ENCODE data around the gene WDR20.

WDR20 gene

GRCh38 chr14:102196039-102196901 is 56.6 kb downstream of the WDR20 start:
- DNase-seq (ENCODE audit: low read depth in 3 of 3, low spot score in 1 of 3): no peak

GRCh38 chr14:102196902-102197230 is 57.2 kb downstream of the WDR20 start:
- DNase-seq (ENCODE audit: low read depth in 3 of 3, low spot score in 1 of 3): no peak

GRCh38 chr14:102197317-102197853 is 57.7 kb downstream of the WDR20 start:
- no peak for DNase-seq (ENCODE audit: low read depth in 3 of 3, low spot score in 1 of 3)

DNA sequence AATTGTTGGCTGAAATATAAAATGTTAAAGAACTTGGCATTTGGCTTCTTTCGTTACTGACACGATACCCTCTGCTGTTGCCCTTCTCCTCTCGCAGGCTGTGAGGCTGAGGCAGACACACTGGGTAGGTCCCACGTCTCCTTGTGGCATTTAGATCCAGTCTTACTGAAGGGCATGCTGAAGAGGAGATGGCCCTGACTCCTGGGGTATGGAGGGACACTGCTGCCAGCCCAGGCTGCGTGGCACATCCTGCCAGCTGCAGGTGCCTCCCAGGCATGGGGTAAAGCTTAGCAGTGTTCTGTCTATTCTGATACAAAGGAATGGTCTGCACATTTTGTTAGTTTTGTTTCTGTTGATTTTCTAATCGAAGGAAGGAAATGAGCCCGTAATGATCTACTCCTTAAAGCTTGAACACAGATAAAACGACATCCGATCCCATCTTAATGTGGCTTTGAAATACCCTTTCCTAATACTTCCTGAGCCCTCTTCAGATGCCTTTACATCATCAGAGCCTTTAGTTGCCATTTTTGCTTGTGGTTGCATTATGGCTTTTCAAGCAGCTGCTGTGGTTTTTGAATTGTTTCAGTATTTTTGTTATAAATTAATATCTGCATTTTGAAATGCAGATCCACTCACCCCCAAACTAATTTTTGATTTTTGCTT is 61.1 kb downstream of the WDR20 start:
- no peak for DNase-seq (ENCODE audit: low read depth in 3 of 3, low spot score in 1 of 3)

GRCh38 chr14:102201353-102201738 is 61.6 kb downstream of the WDR20 start:
- DNase-seq (ENCODE audit: low read depth in 3 of 3, low spot score in 1 of 3): no peak

DNA sequence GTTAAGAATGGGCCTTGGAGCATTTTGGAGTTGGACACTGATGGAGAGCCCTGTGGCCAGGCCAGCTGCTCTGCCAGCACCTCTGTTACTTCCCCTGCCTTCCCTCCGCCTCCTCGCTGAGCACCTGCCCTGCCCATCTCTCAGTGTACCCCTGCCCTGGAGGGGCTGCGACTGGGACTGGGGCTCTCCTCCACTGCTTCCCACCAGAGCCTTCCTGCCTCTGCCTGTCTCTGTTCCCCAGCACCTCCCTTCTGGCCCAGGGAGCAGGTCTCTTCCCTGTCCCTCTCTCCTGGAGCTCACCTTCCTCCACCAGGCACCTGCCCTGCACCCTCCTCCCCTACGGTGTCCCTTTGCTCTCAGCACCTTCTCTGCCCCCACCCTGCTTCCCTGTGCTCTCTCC is 62.1 kb downstream of the WDR20 start:
- DNase-seq (ENCODE audit: low read depth in 3 of 3, low spot score in 1 of 3): no peak

DNA sequence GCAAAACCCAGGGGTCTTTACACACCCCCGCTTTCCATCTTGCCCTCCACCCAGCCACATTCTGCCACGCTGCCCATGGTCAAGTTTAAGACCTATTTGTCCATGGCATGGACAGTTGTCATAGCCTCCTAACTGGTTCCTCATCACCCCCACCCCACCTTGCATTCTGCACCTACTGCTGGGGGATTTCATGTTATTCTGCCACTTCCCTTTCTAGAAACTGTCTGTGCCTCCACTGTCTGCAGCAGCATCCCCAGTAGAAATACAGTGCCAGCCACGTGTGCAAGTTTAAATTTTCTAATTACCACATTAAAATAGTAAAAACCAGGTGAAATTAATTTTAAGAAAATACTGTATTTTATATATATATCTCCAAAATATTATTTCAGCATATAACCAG is 63.2 kb downstream of the WDR20 start:
- no peak for DNase-seq (ENCODE audit: low read depth in 3 of 3, low spot score in 1 of 3)

GRCh38 chr14:102203382-102203781 is 63.7 kb downstream of the WDR20 start:
- no peak for DNase-seq (ENCODE audit: low read depth in 3 of 3, low spot score in 1 of 3)

- DNase-seq (ENCODE audit: low read depth in 3 of 3, low spot score in 1 of 3): no peak
These were observed 65.9 kb downstream of the WDR20 start for GRCh38 chr14:102205560-102205959.

- no peak for DNase-seq (ENCODE audit: low read depth in 3 of 3, low spot score in 1 of 3)
These were observed 67.2 kb downstream of the WDR20 start for GRCh38 chr14:102206918-102207317.

GRCh38 chr14:102207831-102208365 is 68.2 kb downstream of the WDR20 start:
- DNase-seq (ENCODE audit: low read depth in 3 of 3, low spot score in 1 of 3): no peak

DNA sequence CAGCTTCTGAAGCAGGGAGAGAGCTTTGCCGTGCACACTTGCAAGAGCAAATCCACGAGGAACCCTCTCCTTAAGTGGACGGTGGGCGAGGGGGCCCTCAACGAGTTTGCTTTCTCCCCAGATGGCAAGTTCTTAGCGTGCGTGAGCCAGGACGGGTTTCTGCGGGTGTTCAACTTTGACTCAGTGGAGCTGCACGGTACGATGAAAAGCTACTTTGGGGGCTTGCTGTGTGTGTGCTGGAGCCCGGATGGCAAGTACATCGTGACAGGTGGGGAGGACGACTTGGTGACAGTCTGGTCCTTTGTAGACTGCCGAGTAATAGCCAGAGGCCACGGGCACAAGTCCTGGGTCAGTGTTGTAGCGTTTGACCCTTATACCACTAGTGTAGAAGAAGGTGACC is 69.0 kb downstream of the WDR20 start:
- DNase-seq (ENCODE audit: low read depth in 3 of 3, low spot score in 1 of 3): no peak

DNA sequence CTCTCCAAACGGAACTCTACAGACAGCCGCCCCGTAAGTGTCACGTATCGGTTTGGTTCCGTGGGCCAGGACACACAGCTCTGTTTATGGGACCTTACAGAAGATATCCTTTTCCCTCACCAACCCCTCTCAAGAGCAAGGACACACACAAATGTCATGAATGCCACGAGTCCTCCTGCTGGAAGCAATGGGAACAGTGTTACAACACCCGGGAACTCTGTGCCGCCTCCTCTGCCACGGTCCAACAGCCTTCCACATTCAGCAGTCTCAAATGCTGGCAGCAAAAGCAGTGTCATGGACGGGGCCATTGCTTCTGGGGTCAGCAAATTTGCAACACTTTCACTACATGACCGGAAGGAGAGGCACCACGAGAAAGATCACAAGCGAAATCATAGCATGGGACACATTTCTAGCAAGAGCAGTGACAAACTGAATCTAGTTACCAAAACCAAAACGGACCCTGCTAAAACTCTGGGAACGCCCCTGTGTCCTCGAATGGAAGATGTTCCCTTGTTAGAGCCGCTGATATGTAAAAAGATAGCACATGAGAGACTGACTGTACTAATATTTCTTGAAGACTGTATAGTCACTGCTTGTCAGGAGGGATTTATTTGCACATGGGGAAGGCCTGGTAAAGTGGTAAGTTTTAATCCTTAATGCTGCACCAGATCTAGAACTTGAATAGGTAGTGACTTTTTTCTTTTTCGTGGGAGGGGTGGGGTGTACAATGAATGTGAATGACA is 69.7 kb downstream of the WDR20 start:
- DNase-seq (ENCODE audit: low read depth in 3 of 3, low spot score in 1 of 3): no peak

GRCh38 chr14:102210421-102211042 is 70.8 kb downstream of the WDR20 start:
- no peak for DNase-seq (ENCODE audit: low read depth in 3 of 3, low spot score in 1 of 3)

- DNase-seq (ENCODE audit: low read depth in 3 of 3, low spot score in 1 of 3): no peak
These were observed 71.5 kb downstream of the WDR20 start for GRCh38 chr14:102211240-102211639.

DNA sequence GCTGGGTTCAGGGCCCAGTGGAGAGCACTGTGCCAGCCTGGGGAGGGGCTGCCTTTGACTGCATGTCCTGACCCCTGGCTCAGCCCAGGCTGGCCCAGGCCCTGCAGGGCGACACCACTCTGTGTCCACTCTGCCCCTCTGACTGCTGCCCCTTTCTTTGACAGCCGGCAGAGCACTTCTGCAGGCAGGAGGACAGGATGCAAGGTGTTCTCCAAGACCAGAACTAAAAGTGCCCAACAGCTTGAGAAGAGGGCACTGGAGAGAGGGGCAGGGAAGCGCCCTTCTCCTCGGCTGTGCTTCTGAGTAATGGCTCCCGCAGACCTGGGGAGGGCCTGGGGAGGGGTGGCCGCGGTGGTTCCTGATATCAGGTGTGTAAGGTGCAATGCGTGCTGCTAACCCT is 72.7 kb downstream of the WDR20 start:
- DNase-seq (ENCODE audit: low read depth in 3 of 3, low spot score in 1 of 3): no peak

DNA sequence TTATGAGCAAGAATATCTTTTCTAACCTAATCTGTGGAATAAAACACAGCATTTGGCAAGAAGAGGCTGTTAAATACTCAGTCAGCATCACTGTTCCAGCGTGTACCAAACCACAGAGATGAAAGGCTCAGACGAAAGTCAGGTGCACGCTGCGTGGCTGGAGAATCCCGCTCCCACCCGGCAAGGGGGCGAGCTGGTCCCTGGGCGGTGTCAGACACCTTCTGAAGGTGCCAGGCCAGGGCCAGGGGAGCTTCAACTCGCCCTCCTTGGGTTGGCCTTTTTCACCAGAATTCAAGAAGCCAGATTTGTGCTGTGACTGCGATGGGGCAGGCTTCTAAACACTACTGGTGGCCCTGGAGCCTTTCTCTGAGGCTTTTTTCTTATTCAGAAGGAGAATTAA is 73.1 kb downstream of the WDR20 start:
- DNase-seq (ENCODE audit: low read depth in 3 of 3, low spot score in 1 of 3): no peak

GRCh38 chr14:102213470-102213869 is 73.8 kb downstream of the WDR20 start:
- DNase-seq (ENCODE audit: low read depth in 3 of 3, low spot score in 1 of 3): no peak

DNA sequence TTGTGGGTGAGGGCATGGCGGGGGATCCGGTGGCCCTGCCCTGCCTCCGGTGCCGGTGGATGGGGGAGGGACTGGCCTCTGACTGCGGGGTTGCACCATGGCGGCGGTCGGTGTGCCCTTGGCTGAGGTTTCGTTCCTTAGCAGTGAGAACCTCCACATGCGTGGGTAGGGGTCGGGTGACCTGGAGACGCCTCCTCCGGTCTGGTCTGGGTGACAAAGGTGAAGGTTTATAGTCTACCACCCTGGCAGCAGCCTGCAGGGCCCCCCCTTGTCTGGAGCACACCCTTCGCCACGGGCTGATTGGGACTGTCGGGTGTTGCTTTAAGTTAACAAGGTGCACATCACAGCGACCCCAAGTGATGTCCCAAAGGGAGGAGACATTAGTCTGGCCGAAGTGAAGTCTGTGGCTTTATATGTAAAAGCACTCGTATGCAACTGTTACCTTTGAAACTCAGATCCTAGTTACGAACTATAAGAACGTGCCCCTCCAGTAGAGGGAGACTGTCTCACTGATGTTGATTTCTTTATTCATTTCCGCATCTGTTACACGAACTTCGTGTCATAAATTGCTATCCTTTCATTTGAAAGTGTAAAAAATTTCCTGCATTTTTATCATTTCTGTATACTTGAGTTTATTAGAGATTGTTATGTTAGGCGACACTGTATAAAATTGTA is 74.4 kb downstream of the WDR20 start:
- no peak for DNase-seq (ENCODE audit: low read depth in 3 of 3, low spot score in 1 of 3)

- no peak for DNase-seq (ENCODE audit: low read depth in 3 of 3, low spot score in 1 of 3)
These were observed 75.4 kb downstream of the WDR20 start for GRCh38 chr14:102215071-102215470.
